Measurements from ENCODE around the gene DYNLT2.

- no peak for TF ChIP-seq POLR2A (IDR thresholded peaks at IDR 0.05)
- no peak for TF ChIP-seq CTCF (IDR thresholded peaks at IDR 0.05)
These were observed 48.8 kb upstream of the DYNLT2 start for GRCh38 chr6:169800116-169800667.

All from lower leg skin (tissue), 3 donors.